ENCODE results near the gene IL27RA. TPM values are rescaled to one million over a fixed set of nuclear protein-coding genes. Genes with fewer than 3 reads are reported as not detected.

IL27RA gene
- total and polyA plus RNA-seq, 2 donors (not counting 1 experiment from before 2014, with no cell fraction given) = 36.2 to 38.6 TPM

DNA sequence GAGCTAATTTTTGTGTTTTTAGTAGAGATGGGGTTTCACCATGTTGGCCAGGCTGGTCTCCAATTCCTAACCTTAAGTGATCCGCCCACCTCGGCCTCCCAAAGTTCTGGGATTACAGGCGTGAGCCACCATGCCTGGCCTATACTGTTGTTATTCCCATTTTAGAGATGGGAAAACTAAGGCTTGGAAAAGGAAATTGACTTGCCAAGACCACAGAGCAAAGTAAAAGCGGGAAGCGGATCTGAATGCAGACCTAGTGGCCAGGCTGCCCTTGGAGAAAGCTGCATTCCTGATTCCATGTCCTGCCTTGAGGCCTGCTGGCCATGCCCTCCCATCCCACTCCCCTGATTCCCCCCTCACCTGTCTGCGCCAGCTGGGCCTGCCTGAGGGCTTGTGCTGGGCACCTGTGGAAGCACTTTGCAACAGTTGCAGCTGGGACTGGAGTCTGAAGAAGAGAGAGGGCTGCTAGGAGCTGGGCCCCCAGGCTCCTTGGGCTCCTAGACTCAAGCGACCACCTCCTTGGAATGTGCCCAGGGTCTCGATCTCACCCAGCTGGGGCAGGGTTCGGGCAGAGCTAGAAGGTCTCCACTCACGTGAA is 24.6 kb downstream of the IL27RA start:
- H3K36me3 ChIP-seq (replicated peaks in 1 of 2; ENCODE audit: control extremely low read depth in 1 of 2, control insufficient read depth in 1 of 2, extremely low read depth in 1 of 2, insufficient read depth in 2 of 2, low read length in 1 of 2) = peaks cover 0 to 18% of the 10 kb centered on the region in 2 experiments
- TF ChIP-seq, protein P1, sequence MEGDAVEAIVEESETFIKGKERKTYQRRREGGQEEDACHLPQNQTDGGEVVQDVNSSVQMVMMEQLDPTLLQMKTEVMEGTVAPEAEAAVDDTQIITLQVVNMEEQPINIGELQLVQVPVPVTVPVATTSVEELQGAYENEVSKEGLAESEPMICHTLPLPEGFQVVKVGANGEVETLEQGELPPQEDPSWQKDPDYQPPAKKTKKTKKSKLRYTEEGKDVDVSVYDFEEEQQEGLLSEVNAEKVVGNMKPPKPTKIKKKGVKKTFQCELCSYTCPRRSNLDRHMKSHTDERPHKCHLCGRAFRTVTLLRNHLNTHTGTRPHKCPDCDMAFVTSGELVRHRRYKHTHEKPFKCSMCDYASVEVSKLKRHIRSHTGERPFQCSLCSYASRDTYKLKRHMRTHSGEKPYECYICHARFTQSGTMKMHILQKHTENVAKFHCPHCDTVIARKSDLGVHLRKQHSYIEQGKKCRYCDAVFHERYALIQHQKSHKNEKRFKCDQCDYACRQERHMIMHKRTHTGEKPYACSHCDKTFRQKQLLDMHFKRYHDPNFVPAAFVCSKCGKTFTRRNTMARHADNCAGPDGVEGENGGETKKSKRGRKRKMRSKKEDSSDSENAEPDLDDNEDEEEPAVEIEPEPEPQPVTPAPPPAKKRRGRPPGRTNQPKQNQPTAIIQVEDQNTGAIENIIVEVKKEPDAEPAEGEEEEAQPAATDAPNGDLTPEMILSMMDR (IDR thresholded peaks at IDR 0.05) = no peak
- TF ChIP-seq EZH2 (IDR thresholded peaks at IDR 0.05; ENCODE audit: borderline replicate concordance, insufficient read depth, low read depth, low read length, poor library complexity, severe bottlenecking) = no peak
- Mint-ChIP-seq H3K27ac (no peak overlapping the region), H3K27me3 (peaks cover 35% of the 10 kb centered on the region), H3K9me3 (ENCODE audit: insufficient read depth) (no peaks in the 10 kb centered on the region), H3K4me3 (no peak overlapping the region), H3K4me1 (peaks cover 18% of the 10 kb centered on the region)
- H3K79me2 ChIP-seq (ENCODE audit: control insufficient read depth, insufficient read depth, low read length) = no peaks in the 10 kb centered on the region
- no peak overlapping the region for H3K9ac ChIP-seq (ENCODE audit: low read length)
- H3K9me3 ChIP-seq (ENCODE audit: control extremely low read depth in 1 of 3, control insufficient read depth in 2 of 3, insufficient read depth in 1 of 3, low read length in 2 of 3) = peaks cover 0 to 14% (median 0%) of the 10 kb centered on the region in 3 donors
- ATAC-seq (ENCODE audit: low read depth) (no peak), DNase-seq (no peak)
- H3K4me1 ChIP-seq (ENCODE audit: control insufficient read depth in 2 of 2, insufficient read depth in 2 of 2, low read length in 2 of 2) = peaks cover 18 to 22% of the 10 kb centered on the region in 2 donors
- H3K27me3 ChIP-seq (replicated peaks in 1 of 4; ENCODE audit: control extremely low read depth in 1 of 4, control insufficient read depth in 3 of 4, insufficient read depth in 4 of 4, low read length in 3 of 4) = peaks cover 0 to 47% (median 28%) of the 10 kb centered on the region in 4 experiments
- peaks cover 7% of the 10 kb centered on the region for H4K20me1 ChIP-seq (ENCODE audit: control insufficient read depth, insufficient read depth, low read length, poor library complexity, severe bottlenecking)
- ChIA-PET CTCF (interaction anchor here (0.6 to 1.7 kb wide), 4 partner anchors 8 to 153 kb away, joined by 3 to 7 read pairs (median 5); no protein-coding TSS in a partner anchor), POLR2A (no interaction called here)
- H2AFZ ChIP-seq (ENCODE audit: insufficient read depth, low read depth, low read length, poor library complexity, severe bottlenecking) = no peak overlapping the region
- 97% methylated on average over 9 of the region's 10 CpGs for WGBS (ENCODE audit: insufficient coverage)
- H3K4me3 ChIP-seq (ENCODE audit: control extremely low read depth in 1 of 5, extremely low read depth in 1 of 5, insufficient read depth in 1 of 5, low read depth in 2 of 5, low read length in 4 of 5) = no peak overlapping the region
- intact Hi-C loops (cut with micrococcal nuclease) = no loop called here
- no peak overlapping the region for H3K27ac ChIP-seq (ENCODE audit: low read length in 2 of 2)
- H3K4me2 ChIP-seq (replicated peaks; ENCODE audit: low read depth, low read length, poor library complexity, severe bottlenecking) = no peak overlapping the region

- no peak overlapping the region for H3K9ac ChIP-seq (ENCODE audit: low read length)
- peaks cover 0 to 13% of the 10 kb centered on the region in 2 experiments for H3K36me3 ChIP-seq (replicated peaks in 1 of 2; ENCODE audit: control extremely low read depth in 1 of 2, control insufficient read depth in 1 of 2, extremely low read depth in 1 of 2, insufficient read depth in 2 of 2, low read length in 1 of 2)
- H3K79me2 ChIP-seq (ENCODE audit: control insufficient read depth, insufficient read depth, low read length) = no peaks in the 10 kb centered on the region
- Mint-ChIP-seq H3K27me3 (peaks cover 37% of the 10 kb centered on the region), H3K27ac (no peak overlapping the region), H3K9me3 (ENCODE audit: insufficient read depth) (no peaks in the 10 kb centered on the region), H3K4me1 (peaks cover 18% of the 10 kb centered on the region), H3K4me3 (peak overlapping the region; percentile 49)
- ATAC-seq (ENCODE audit: low read depth) (no peak), DNase-seq (no peak)
- CTCF ChIA-PET = interaction anchor here (0.7 to 1.7 kb wide), 6 partner anchors 9 to 184 kb away, joined by 3 to 7 read pairs (median 4); partner anchors contain the start of gene ASF1B
- POLR2A ChIA-PET = interaction anchor here (0.8 kb wide), 1 partner anchor 105 kb away, joined by 6 read pairs; the partner anchor contains the start of gene DCAF15
- WGBS (ENCODE audit: insufficient coverage) = 44% methylated on average over 17 of the region's 19 CpGs
- H3K4me2 ChIP-seq (replicated peaks; ENCODE audit: low read depth, low read length, poor library complexity, severe bottlenecking) = peak overlapping the region; percentile 70
- H2AFZ ChIP-seq (ENCODE audit: insufficient read depth, low read depth, low read length, poor library complexity, severe bottlenecking) = peak overlapping the region; percentile 22
- H4K20me1 ChIP-seq (ENCODE audit: control insufficient read depth, insufficient read depth, low read length, poor library complexity, severe bottlenecking) = peaks cover 4% of the 10 kb centered on the region
- H3K4me1 ChIP-seq (ENCODE audit: control insufficient read depth in 2 of 2, insufficient read depth in 2 of 2, low read length in 2 of 2) = peaks cover 18 to 22% of the 10 kb centered on the region in 2 donors
- no peak overlapping the region for H3K27ac ChIP-seq (ENCODE audit: low read length in 2 of 2)
- no peak overlapping the region for H3K4me3 ChIP-seq (ENCODE audit: control extremely low read depth in 1 of 5, extremely low read depth in 1 of 5, insufficient read depth in 1 of 5, low read depth in 2 of 5, low read length in 4 of 5)
- peaks cover 0 to 14% (median 0%) of the 10 kb centered on the region in 3 donors for H3K9me3 ChIP-seq (ENCODE audit: control extremely low read depth in 1 of 3, control insufficient read depth in 2 of 3, insufficient read depth in 1 of 3, low read length in 2 of 3)
- TF ChIP-seq EZH2 (IDR thresholded peaks at IDR 0.05; ENCODE audit: borderline replicate concordance, insufficient read depth, low read depth, low read length, poor library complexity, severe bottlenecking) = no peak
- TF ChIP-seq, protein P1 (IDR thresholded peaks at IDR 0.05) = no peak
- intact Hi-C loops (cut with micrococcal nuclease) = no loop called here
- H3K27me3 ChIP-seq (replicated peaks in 1 of 4; ENCODE audit: control extremely low read depth in 1 of 4, control insufficient read depth in 3 of 4, insufficient read depth in 4 of 4, low read length in 3 of 4) = peaks cover 0 to 53% (median 28%) of the 10 kb centered on the region in 4 experiments
Measured at GRCh38 chr19:14056741-14057356, 25.3 kb downstream of the IL27RA start.
